Subcutaneous adipose tissue (tissue), 4 donors: ENCODE results near the gene TM4SF4. TPM values are rescaled to one million over a fixed set of nuclear protein-coding genes. Genes with fewer than 3 reads are reported as not detected.

Experiments used
- total RNA-seq, 4 donors: library from RNA; depleted of rRNA; stranded (reverse); fragments of >200 nt; gene quantifications; one replicate each; pipeline ENCODE4 v1.1.0, GENCODE V29; 2016
- TF ChIP-seq, protein P1 (sequence below): fragments of 450-650 bp; IDR thresholded peaks from one replicate; pipeline ENCODE4 v1.5.1; 2016; ENCODE audit warnings: low read depth, mild to moderate bottlenecking, control low read depth, antibody characterized with exemption, moderate library complexity

Gene TM4SF4
- total RNA-seq, 4 donors from 2014 or later, result not detected

DNA sequence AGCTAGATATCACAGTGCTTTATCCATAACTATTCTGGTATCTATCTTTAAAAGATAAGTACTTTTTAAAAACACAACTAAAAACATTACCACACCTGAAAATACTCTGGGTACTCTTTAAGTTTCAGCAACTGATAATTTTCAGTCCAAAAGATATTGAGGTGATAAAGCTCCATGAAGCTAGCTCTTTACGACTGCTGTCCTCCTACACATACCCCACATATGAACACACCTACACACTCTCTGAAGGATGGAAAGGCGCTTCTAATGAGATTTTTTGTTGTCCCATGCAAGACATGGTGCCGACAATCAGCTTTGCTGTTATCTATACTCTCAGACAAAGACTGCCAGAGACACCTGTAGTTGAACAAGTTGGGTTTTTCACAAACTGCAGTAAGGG is 19.1 kb upstream of the TM4SF4 start:
- TF ChIP-seq, protein P1, sequence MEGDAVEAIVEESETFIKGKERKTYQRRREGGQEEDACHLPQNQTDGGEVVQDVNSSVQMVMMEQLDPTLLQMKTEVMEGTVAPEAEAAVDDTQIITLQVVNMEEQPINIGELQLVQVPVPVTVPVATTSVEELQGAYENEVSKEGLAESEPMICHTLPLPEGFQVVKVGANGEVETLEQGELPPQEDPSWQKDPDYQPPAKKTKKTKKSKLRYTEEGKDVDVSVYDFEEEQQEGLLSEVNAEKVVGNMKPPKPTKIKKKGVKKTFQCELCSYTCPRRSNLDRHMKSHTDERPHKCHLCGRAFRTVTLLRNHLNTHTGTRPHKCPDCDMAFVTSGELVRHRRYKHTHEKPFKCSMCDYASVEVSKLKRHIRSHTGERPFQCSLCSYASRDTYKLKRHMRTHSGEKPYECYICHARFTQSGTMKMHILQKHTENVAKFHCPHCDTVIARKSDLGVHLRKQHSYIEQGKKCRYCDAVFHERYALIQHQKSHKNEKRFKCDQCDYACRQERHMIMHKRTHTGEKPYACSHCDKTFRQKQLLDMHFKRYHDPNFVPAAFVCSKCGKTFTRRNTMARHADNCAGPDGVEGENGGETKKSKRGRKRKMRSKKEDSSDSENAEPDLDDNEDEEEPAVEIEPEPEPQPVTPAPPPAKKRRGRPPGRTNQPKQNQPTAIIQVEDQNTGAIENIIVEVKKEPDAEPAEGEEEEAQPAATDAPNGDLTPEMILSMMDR, result no peak

DNA sequence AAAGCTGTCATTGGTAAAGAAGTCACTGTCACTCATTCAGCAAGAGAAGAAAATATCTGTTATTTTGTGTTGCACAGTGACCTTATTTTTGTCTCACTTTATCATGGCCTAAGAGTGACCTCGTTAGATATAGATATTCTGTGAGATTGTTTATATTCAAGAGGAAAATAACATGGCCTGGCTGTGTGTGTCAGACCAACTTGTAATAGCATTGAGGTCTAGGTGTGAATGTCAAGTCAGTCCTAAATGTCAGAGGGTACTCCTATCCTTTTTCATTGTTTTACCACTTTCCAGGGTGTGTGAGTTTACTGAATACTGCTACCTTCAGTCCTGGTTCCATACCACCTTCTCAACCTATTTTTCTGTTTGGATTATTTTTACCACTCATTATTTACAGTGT is 18.5 kb upstream of the TM4SF4 start:
- TF ChIP-seq, protein P1, result no peak

- TF ChIP-seq, protein P1, result no peak
These were observed 14.9 kb upstream of the TM4SF4 start for GRCh38 chr3:149459491-149460059.

- TF ChIP-seq, protein P1, result no peak
These were observed 14.4 kb upstream of the TM4SF4 start for GRCh38 chr3:149460117-149460516.

- TF ChIP-seq, protein P1, result no peak
These were observed 12.4 kb upstream of the TM4SF4 start for GRCh38 chr3:149462051-149462450.

- TF ChIP-seq, protein P1, result no peak
These were observed 11.9 kb upstream of the TM4SF4 start for GRCh38 chr3:149462581-149463011.

GRCh38 chr3:149463921-149464320 is 10.6 kb upstream of the TM4SF4 start:
- TF ChIP-seq, protein P1, result no peak
